ENCODE measurements around the gene TAS2R19.
"Not testable (repeated sequence)": the region's sequence is repeated elsewhere in the genome, so short reads cannot be mapped to it uniquely, and the experiment has no call there.

The TAS2R19 gene

GRCh38 chr12:11022520-11022919 is at the start of gene TAS2R19:
TSS of gene TAS2R19 (minus strand) at chr12:11022620. CDS start at chr12:11022571, 49 bp downstream.
- no peak for DNase-seq

- DNase-seq = no peak
Measured at GRCh38 chr12:11071414-11071813, 49.0 kb upstream of the TAS2R19 start.

- DNase-seq = no peak
Measured at GRCh38 chr12:11070999-11071398, 48.6 kb upstream of the TAS2R19 start.

- no peak for DNase-seq
Measured at GRCh38 chr12:11069854-11070365, 47.5 kb upstream of the TAS2R19 start.

GRCh38 chr12:11067514-11067913 is 45.1 kb upstream of the TAS2R19 start:
- no peak for DNase-seq

GRCh38 chr12:11062194-11062593 is 39.8 kb upstream of the TAS2R19 start, which contains the start of gene TAS2R46:
TSS of gene TAS2R46 (minus strand) at chr12:11062294. CDS start at chr12:11062294, 0 bp downstream.
- DNase-seq = not testable (repeated sequence)

- no peak for DNase-seq
Measured at GRCh38 chr12:11059784-11060183, 37.4 kb upstream of the TAS2R19 start.

- no peak for DNase-seq
Measured at GRCh38 chr12:11059041-11059440, 36.6 kb upstream of the TAS2R19 start.

- no peak for DNase-seq
Measured at GRCh38 chr12:11055306-11055705, 32.9 kb upstream of the TAS2R19 start.

- not testable (repeated sequence) for DNase-seq
Measured at GRCh38 chr12:11049806-11050531, 27.5 kb upstream of the TAS2R19 start.

GRCh38 chr12:11041366-11041765 is 18.9 kb upstream of the TAS2R19 start:
- DNase-seq = not testable (repeated sequence)

- DNase-seq = no peak
Measured at GRCh38 chr12:11040162-11040561, 17.7 kb upstream of the TAS2R19 start.

- DNase-seq = no peak
Measured at GRCh38 chr12:11039171-11039570, 16.8 kb upstream of the TAS2R19 start.

GRCh38 chr12:11033959-11034358 is 11.5 kb upstream of the TAS2R19 start:
- DNase-seq = not testable (repeated sequence)

GRCh38 chr12:11031307-11031706 is 8.9 kb upstream of the TAS2R19 start, which contains the start of gene TAS2R31:
TSS of gene TAS2R31 (minus strand) at chr12:11031407. CDS start at chr12:11031335, 72 bp downstream.
- no peak for DNase-seq

GRCh38 chr12:11026118-11026517 is 3.7 kb upstream of the TAS2R19 start:
- DNase-seq = no peak

- DNase-seq = no peak
Measured at GRCh38 chr12:11023387-11023786, 967 bp upstream of the TAS2R19 start.

- no peak for DNase-seq
Measured at GRCh38 chr12:11016937-11017336, 5.5 kb downstream of the TAS2R19 start.

GRCh38 chr12:11015775-11016430 is 6.5 kb downstream of the TAS2R19 start:
- no peak for DNase-seq

- no peak for DNase-seq
Measured at GRCh38 chr12:11014234-11014633, 8.2 kb downstream of the TAS2R19 start.

GRCh38 chr12:11007608-11008007 is 14.8 kb downstream of the TAS2R19 start:
- no peak for DNase-seq

- DNase-seq = no peak
Measured at GRCh38 chr12:10998204-10998603, 24.2 kb downstream of the TAS2R19 start, which contains the start of gene TAS2R20. TSS of gene TAS2R20 (minus strand) at chr12:10998304. CDS start at chr12:10997875, 429 bp downstream.

- DNase-seq = no peak
Measured at GRCh38 chr12:10994307-10994706, 28.1 kb downstream of the TAS2R19 start.

- DNase-seq = no peak
Measured at GRCh38 chr12:10989107-10989506, 33.3 kb downstream of the TAS2R19 start.
